OCI-LY3 (cell line): ENCODE measurements around the gene CDK19.

Experiments
- H2AFZ ChIP-seq: fragments of 200-600, 300-600 bp; shearing (Covaris generic); 2 replicates; pipeline ENCODE4 v1.6.0; 2014; ENCODE audit warnings: antibody characterized with exemption, low read depth, low read length
- H3K27ac ChIP-seq: fragments of 200-600, 300-600 bp; sonication (generic); 2 replicates; pipeline ENCODE4 v1.5.1; 2014; ENCODE audit warnings: mild to moderate bottlenecking, low read length, moderate library complexity, mixed read lengths
- H3K27me3 ChIP-seq: fragments of 200-600, 300-600 bp; sonication (generic); 2 replicates; pipeline ENCODE4 v1.6.1; 2014; ENCODE audit warnings: low read depth, low read length, mixed read lengths
- H3K36me3 ChIP-seq: fragments of 200-600, 300-600 bp; sonication (generic); replicated peaks from 2 replicates; pipeline ENCODE3; 2014; ENCODE audit warnings: low read depth, low read length, mixed read lengths
- H3K4me1 ChIP-seq: fragments of 300-600, 200-600 bp; sonication (generic); 2 replicates; pipeline ENCODE4 v1.6.1; 2014; ENCODE audit warnings: low read length, mixed read lengths
- H3K4me2 ChIP-seq: fragments of 200-600, 300-600 bp; sonication (generic); 2 replicates; pipeline ENCODE4 v1.6.1; 2014; ENCODE audit warnings: low read length, mixed read lengths
- H3K4me3 ChIP-seq: fragments of 300-600, 200-600 bp; sonication (generic); 2 replicates; pipeline ENCODE4 v1.5.1; 2014; ENCODE audit warnings: antibody characterized with exemption, mild to moderate bottlenecking, low read length, moderate library complexity
- H3K79me2 ChIP-seq: fragments of 300-600, 200-600 bp; shearing (Covaris generic); 2 replicates; pipeline ENCODE4 v1.6.1; 2014; ENCODE audit warnings: mild to moderate bottlenecking, low read length, mixed read lengths
- H3K9ac ChIP-seq: fragments of 300-600, 200-600 bp; shearing (Covaris generic); 2 replicates; pipeline ENCODE4 v1.6.0; 2014; ENCODE audit warnings: mild to moderate bottlenecking, low read length, moderate library complexity
- H3K9me3 ChIP-seq: fragments of 200-600, 300-600 bp; shearing (Covaris generic); 2 replicates; pipeline ENCODE4 v1.6.1; 2014; ENCODE audit warnings: low read length, mixed read lengths; ENCODE audit not compliant: insufficient read depth
- H4K20me1 ChIP-seq: fragments of 200-600, 300-600 bp; sonication (generic); 2 replicates; pipeline ENCODE4 v1.6.1; 2016; ENCODE audit warnings: low read length, mixed read lengths; ENCODE audit not compliant: insufficient read depth
- EZH2phosphoT487 ChIP-seq: fragments of 200-600 bp; shearing (Covaris generic); IDR thresholded peaks from 2 replicates; pipeline ENCODE4 v1.6.1; 2018; ENCODE audit warnings: antibody characterized with exemption, mixed run types, low read depth
- TF ChIP-seq, protein P1 (sequence below): fragments of 200-600, 300-600 bp; sonication (generic); IDR thresholded peaks from 2 replicates; pipeline ENCODE4 v1.5.1; 2014; ENCODE audit warnings: antibody characterized with exemption, low read length, low read depth

Gene CDK19

GRCh38 chr6:110815411-110816409 is at the start of gene CDK19:
Gene CDK19, minus strand, starts transcription at chr6:110815469. Its CDS starts 333 bp downstream, at chr6:110815136.
- Histone ChIP-seq H3K27me3 (no peaks in the 10 kb centered on the region), H4K20me1 (peaks cover 10% of the 10 kb centered on the region), H3K79me2 (peaks cover 33% of the 10 kb centered on the region), H3K4me1 (peaks cover 40% of the 10 kb centered on the region), H3K27ac (peak within 1 kb of the TSS; percentile 97), H3K4me3 (peak within 1 kb of the TSS; percentile 94), H3K9ac (peak within 1 kb of the TSS; percentile 93), H3K36me3 (no peaks in the 10 kb centered on the region), H3K4me2 (peak within 1 kb of the TSS; percentile 91), H2AFZ (peak within 1 kb of the TSS; percentile 80; the same call in 1 of the 2 replicates), H3K9me3 (no peaks in the 10 kb centered on the region)
- TF ChIP-seq, protein P1, sequence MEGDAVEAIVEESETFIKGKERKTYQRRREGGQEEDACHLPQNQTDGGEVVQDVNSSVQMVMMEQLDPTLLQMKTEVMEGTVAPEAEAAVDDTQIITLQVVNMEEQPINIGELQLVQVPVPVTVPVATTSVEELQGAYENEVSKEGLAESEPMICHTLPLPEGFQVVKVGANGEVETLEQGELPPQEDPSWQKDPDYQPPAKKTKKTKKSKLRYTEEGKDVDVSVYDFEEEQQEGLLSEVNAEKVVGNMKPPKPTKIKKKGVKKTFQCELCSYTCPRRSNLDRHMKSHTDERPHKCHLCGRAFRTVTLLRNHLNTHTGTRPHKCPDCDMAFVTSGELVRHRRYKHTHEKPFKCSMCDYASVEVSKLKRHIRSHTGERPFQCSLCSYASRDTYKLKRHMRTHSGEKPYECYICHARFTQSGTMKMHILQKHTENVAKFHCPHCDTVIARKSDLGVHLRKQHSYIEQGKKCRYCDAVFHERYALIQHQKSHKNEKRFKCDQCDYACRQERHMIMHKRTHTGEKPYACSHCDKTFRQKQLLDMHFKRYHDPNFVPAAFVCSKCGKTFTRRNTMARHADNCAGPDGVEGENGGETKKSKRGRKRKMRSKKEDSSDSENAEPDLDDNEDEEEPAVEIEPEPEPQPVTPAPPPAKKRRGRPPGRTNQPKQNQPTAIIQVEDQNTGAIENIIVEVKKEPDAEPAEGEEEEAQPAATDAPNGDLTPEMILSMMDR: no peak
- TF ChIP-seq EZH2phosphoT487: no peak

- Histone ChIP-seq H3K27me3 (no peaks in the 10 kb centered on the region), H3K27ac (no peak overlapping the region), H4K20me1 (no peaks in the 10 kb centered on the region), H3K36me3 (no peaks in the 10 kb centered on the region), H3K4me1 (peaks cover 21% of the 10 kb centered on the region), H2AFZ (no peak overlapping the region), H3K4me2 (no peak overlapping the region), H3K9me3 (no peaks in the 10 kb centered on the region), H3K79me2 (no peaks in the 10 kb centered on the region), H3K4me3 (no peak overlapping the region), H3K9ac (no peak overlapping the region)
- TF ChIP-seq EZH2phosphoT487: no peak
- TF ChIP-seq, protein P1: no peak
These were observed 49.6 kb upstream of the CDK19 start for GRCh38 chr6:110864824-110865223.

GRCh38 chr6:110859335-110859792 is 44.1 kb upstream of the CDK19 start:
- no peak for TF ChIP-seq EZH2phosphoT487
- TF ChIP-seq, protein P1: no peak
- Histone ChIP-seq H4K20me1 (no peaks in the 10 kb centered on the region), H3K4me3 (no peak overlapping the region), H3K27ac (no peak overlapping the region), H2AFZ (no peak overlapping the region), H3K9ac (no peak overlapping the region), H3K27me3 (no peaks in the 10 kb centered on the region), H3K4me1 (no peaks in the 10 kb centered on the region), H3K79me2 (no peaks in the 10 kb centered on the region), H3K4me2 (no peak overlapping the region), H3K9me3 (no peaks in the 10 kb centered on the region), H3K36me3 (no peaks in the 10 kb centered on the region)

- Histone ChIP-seq H4K20me1 (no peaks in the 10 kb centered on the region), H3K4me1 (no peaks in the 10 kb centered on the region), H2AFZ (no peak overlapping the region), H3K36me3 (no peaks in the 10 kb centered on the region), H3K9me3 (no peaks in the 10 kb centered on the region), H3K27me3 (no peaks in the 10 kb centered on the region), H3K4me3 (no peak overlapping the region), H3K4me2 (no peak overlapping the region), H3K79me2 (no peaks in the 10 kb centered on the region), H3K9ac (no peak overlapping the region), H3K27ac (no peak overlapping the region)
- TF ChIP-seq EZH2phosphoT487: no peak
- TF ChIP-seq, protein P1: no peak
These were observed 43.4 kb upstream of the CDK19 start for GRCh38 chr6:110858562-110859214.
